Large intestine (tissue), 3 donors: ENCODE results near the gene ABI3BP. TPM values are rescaled to one million over a fixed set of nuclear protein-coding genes. Genes with fewer than 3 reads are reported as not detected.

Experiments used
- DNase-seq, 2 donors: peaks; one replicate each; pipeline versions ENCODE4 v3.0.0 to v3.0.0-alpha.2; 2013
- H3K27ac ChIP-seq: one replicate; pipeline ENCODE4 v1.5.1; 2013; ENCODE audit warnings: low read length
- H3K27me3 ChIP-seq: 2 replicates; pipeline ENCODE4 v1.6.1; 2013; ENCODE audit warnings: low read length; ENCODE audit not compliant: control insufficient read depth, insufficient read depth
- H3K36me3 ChIP-seq: 2 replicates; pipeline ENCODE4 v1.6.1; 2013; ENCODE audit warnings: low read length; ENCODE audit not compliant: control insufficient read depth, insufficient read depth
- H3K4me1 ChIP-seq: one replicate; pipeline ENCODE4 v1.6.1; 2013; ENCODE audit warnings: low read length; ENCODE audit not compliant: control insufficient read depth, insufficient read depth
- H3K4me3 ChIP-seq: one replicate; pipeline ENCODE4 v1.5.1; 2013; ENCODE audit warnings: low read length
- H3K9me3 ChIP-seq: one replicate; pipeline ENCODE4 v1.6.1; 2013; ENCODE audit warnings: mild to moderate bottlenecking, low read depth, low read length, moderate library complexity; ENCODE audit not compliant: control insufficient read depth
- WGBS: methylation state at CpG from one replicate; pipeline ENCODE4 v1.1.5; 2013; ENCODE audit warnings: low lambda C conversion rate; ENCODE audit not compliant: insufficient coverage; 5-methylcytosine and 5-hydroxymethylcytosine counted together
- polyA plus RNA-seq: library from polyadenylated mRNA; unstranded; fragments of 120-200 nt; gene quantifications from one replicate; pipeline ENCODE4 v1.2.1, GENCODE V29; 2013

The ABI3BP gene
- polyA plus RNA-seq, 1 donor, result 75.9 TPM

DNA sequence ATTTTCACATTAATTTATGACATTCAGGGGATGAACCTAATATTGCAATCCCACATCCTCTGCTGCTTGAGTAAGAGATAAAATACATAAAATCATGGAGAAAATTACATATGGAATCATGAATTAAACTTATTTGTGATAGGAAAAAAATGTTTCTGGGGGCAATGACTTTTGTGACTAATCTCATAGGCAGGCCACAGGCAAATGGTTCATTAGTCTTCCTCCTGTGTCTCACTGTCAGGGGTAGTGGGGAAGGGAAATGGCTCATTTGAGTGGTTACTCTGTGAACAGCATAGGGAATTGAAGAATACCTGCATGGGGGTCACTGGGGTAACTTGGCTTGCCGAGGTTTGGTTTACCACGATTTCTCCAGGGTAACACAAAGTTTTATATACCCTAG lies 211.9 kb downstream of the ABI3BP start:
- peaks cover 8% of the 10 kb centered on the region for H3K36me3 ChIP-seq
- no CpG with 5 or more reads among the region's 2 CpGs for WGBS
- H3K4me1 ChIP-seq, result no peaks in the 10 kb centered on the region
- DNase-seq, result no peak
- H3K27ac ChIP-seq, result no peak overlapping the region
- H3K4me3 ChIP-seq, result no peak overlapping the region
- peaks cover 4% of the 10 kb centered on the region for H3K9me3 ChIP-seq
- H3K27me3 ChIP-seq, result no peaks in the 10 kb centered on the region

DNA sequence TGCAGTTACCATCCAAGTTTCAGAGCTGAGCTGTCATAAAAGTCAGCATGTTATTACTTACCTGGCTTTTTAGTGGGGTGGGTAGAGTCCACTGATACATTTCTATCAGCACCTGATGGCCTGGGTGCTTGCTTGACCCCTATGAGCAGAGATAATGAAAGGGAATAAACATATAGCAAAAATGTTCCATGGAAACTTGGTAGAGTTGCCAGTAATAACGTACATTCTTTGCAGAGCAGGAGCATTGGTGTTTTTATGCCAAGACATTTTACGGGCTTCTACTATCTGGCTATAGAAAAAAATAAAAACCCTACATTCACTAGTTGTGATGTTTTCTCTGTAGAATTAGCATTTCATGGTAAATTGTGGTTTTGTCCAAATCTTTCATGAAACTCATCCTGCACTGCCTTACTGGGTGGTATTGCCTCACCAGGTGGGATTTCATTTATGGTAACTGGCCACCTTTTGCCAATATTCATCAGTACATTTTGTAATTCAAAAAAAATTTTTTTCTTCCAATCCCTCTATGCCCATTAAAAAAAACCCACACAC lies 213.1 kb downstream of the ABI3BP start:
- 100% methylated on average over 1 of the region's 2 CpGs for WGBS
- H3K4me1 ChIP-seq, result no peaks in the 10 kb centered on the region

DNA sequence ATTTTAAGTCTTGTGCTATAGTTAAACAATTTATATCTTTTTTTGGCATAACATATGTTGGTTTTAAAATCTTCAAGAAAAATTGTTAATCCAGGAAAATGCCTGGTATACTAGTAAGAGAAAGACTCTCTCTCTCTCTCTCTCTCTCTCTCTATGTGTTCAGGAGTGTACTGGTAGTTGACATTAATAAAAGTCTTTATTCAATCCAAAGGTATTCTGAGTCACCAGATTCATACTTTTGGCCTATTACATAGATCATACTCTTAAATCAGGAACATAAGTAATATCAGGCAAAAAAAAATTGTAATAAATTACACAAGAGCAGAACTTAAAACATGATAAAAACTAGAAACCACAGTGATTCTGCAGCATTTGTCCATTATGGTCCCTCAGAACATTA lies 213.7 kb downstream of the ABI3BP start:
- H3K4me1 ChIP-seq, result no peaks in the 10 kb centered on the region
- H3K4me3 ChIP-seq, result no peak overlapping the region
- peaks cover 8% of the 10 kb centered on the region for H3K36me3 ChIP-seq
- no peaks in the 10 kb centered on the region for H3K9me3 ChIP-seq
- no peak for DNase-seq
- H3K27ac ChIP-seq, result no peak overlapping the region
- no peaks in the 10 kb centered on the region for H3K27me3 ChIP-seq

More for the DNA sequence above, 213.1 kb downstream of the ABI3BP start:
- H3K9me3 ChIP-seq, result no peaks in the 10 kb centered on the region
- DNase-seq, result no peak
- H3K4me3 ChIP-seq, result no peak overlapping the region
- peaks cover 8% of the 10 kb centered on the region for H3K36me3 ChIP-seq
- no peak overlapping the region for H3K27ac ChIP-seq
- H3K27me3 ChIP-seq, result no peaks in the 10 kb centered on the region

DNA sequence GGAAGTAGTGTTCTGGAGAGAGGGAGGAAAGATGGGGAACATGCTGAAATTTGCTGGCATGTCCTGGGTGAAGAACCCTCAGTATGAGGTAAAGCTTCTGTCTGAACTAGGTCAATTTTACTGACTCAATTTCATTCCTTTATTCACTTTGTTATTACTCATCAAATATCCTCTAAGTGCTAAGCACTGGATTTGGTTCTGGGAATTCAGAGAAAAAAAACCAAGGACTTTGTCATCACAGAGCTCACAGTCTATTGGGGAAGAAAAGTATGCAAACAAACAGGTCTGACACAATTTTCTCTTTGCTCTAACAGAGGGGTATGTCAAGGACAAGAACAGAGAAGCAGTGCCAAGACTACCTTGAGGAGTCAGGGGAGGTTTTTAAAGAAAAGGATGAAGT lies 215.9 kb downstream of the ABI3BP start:
- H3K27me3 ChIP-seq, result no peaks in the 10 kb centered on the region
- H3K9me3 ChIP-seq, result no peaks in the 10 kb centered on the region
- no peak overlapping the region for H3K27ac ChIP-seq
- no peaks in the 10 kb centered on the region for H3K4me1 ChIP-seq
- no peak overlapping the region for H3K4me3 ChIP-seq
- DNase-seq, result no peak
- H3K36me3 ChIP-seq, result peaks cover 8% of the 10 kb centered on the region

DNA sequence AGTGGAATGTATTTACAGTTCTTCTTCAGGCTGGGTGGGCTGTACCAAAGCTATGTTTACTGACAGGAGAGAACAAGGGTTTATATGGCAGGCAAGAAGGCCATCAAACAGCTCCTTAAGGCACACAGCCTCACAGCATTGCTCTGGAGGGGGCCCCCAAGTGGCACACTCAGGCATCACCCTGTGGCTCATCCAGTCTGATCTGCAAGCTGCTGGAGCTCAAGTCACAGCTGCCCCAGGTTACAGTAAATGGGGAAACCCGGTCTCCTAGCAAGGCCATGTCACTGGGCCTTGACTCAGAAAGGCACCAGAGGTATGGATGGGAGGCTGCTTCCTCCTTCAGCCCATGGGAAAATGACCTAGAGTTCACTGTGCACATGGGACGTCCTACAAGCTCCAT lies 216.5 kb downstream of the ABI3BP start:
- DNase-seq, result no peak

DNA sequence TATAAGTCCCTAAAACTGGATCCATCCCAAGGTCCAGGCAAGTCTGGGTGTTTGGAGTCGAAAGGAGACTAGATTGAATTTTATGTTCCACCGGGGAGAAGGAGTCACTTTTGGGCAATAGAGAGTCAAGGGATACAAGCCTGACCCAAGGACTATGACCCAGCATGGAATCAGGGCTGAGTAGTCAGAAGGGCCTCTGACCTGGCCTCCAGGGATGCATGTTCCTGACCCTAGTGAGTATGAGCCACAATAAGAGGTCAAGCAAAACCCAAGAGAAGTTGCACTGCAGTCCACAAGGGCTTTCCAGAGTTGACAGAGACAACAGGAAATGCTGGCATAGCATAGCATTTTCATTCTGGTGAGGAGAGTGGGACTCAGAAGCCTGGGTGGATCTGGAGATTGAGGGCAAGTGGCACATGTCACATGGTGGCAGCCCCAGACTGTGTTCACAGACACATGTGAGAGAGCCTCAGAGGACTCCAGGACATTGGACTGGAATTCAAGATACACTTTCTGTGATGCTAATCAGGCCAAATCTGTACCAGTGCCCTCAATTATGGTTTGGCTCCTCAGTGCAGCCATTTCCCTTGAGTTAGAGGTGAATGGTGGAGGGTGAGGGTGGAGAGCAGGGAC lies 217.0 kb downstream of the ABI3BP start:
- no peaks in the 10 kb centered on the region for H3K4me1 ChIP-seq
- H3K4me3 ChIP-seq, result no peak overlapping the region
- H3K27me3 ChIP-seq, result no peaks in the 10 kb centered on the region
- H3K27ac ChIP-seq, result no peak overlapping the region
- no peaks in the 10 kb centered on the region for H3K9me3 ChIP-seq
- DNase-seq, result no peak
- WGBS, result no CpG with 5 or more reads among the region's 2 CpGs
- H3K36me3 ChIP-seq, result peaks cover 8% of the 10 kb centered on the region

More for the DNA sequence above, 216.5 kb downstream of the ABI3BP start:
- H3K4me1 ChIP-seq, result no peaks in the 10 kb centered on the region
- H3K9me3 ChIP-seq, result no peaks in the 10 kb centered on the region
- no peak overlapping the region for H3K4me3 ChIP-seq
- 100% methylated on average over 1 of the region's 2 CpGs for WGBS
- no peaks in the 10 kb centered on the region for H3K27me3 ChIP-seq
- no peak overlapping the region for H3K27ac ChIP-seq
- peaks cover 8% of the 10 kb centered on the region for H3K36me3 ChIP-seq

DNA sequence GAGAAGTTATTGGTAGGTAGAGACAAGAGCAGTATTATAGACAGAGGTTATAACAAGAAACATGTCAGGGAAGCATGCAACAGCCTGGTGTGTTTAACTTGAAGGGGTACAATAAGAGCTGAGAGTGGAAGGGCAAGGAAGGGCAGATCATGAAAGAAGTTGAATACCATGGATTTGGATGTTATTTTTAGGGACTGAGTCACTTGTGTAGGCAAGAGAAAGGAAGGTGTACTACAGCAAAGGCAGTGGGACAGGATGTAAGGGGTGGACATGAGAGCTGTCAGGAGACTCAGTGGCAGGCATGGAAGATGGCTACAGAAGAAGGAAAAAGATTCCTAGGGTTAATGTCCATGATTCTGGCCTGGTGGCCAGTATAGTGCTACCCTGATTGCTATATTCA lies 217.6 kb downstream of the ABI3BP start:
- H3K36me3 ChIP-seq, result peaks cover 8% of the 10 kb centered on the region

DNA sequence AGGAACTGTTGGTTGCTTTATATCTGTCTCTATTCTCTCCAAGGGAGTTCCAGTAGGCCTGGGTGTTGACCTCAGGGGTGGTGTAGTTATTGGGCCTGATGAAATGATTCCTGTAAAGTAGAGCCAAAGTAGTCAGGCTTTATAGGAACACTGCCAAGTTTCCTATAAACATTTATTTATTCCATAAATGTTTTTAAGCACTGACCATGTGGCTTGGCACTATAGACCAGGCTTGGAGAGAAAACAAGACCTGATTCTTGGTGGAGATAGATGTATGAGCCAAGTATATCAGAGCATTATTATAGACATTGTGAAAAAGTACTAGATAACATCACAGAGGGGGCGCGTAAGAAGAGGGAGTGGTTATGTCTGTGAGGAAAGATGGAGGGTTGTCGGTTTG lies 218.0 kb downstream of the ABI3BP start:
- Histone ChIP-seq H3K27ac (no peak overlapping the region), H3K4me3 (no peak overlapping the region), H3K36me3 (peaks cover 8% of the 10 kb centered on the region), H3K27me3 (no peaks in the 10 kb centered on the region), H3K9me3 (no peaks in the 10 kb centered on the region), H3K4me1 (no peaks in the 10 kb centered on the region)
- no peak for DNase-seq
- 96% methylated on average over 3 of the region's 3 CpGs for WGBS

More for the DNA sequence above, 217.6 kb downstream of the ABI3BP start:
- DNase-seq, result no peak
- Histone ChIP-seq H3K4me3 (no peak overlapping the region), H3K27ac (no peak overlapping the region), H3K27me3 (no peaks in the 10 kb centered on the region), H3K9me3 (no peaks in the 10 kb centered on the region), H3K4me1 (no peaks in the 10 kb centered on the region)

DNA sequence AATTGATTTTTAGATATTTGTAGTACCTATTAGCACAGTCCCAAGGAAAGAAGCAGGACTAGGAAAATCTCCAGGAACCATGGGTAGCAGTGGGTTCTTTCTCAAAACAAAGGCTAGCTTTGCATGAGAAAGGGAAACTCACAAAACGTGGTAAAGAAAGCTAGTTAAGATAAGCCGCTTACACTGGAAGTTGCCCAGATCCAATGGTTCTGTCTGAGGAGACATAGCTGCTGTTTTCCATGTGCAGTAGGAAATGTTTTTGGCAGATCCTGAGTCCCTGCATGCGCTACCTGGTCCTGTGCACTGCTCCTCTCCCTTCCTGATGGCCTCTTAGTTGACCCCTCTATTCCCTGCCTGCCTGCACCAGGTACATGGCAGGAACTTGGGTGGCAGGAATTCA lies 223.5 kb downstream of the ABI3BP start:
- Histone ChIP-seq H3K27ac (no peak overlapping the region), H3K27me3 (no peaks in the 10 kb centered on the region), H3K4me1 (no peaks in the 10 kb centered on the region), H3K9me3 (no peaks in the 10 kb centered on the region), H3K4me3 (no peak overlapping the region), H3K36me3 (peaks cover 3% of the 10 kb centered on the region)
- no peak for DNase-seq
- WGBS, result 40% methylated on average over 1 of the region's 3 CpGs

DNA sequence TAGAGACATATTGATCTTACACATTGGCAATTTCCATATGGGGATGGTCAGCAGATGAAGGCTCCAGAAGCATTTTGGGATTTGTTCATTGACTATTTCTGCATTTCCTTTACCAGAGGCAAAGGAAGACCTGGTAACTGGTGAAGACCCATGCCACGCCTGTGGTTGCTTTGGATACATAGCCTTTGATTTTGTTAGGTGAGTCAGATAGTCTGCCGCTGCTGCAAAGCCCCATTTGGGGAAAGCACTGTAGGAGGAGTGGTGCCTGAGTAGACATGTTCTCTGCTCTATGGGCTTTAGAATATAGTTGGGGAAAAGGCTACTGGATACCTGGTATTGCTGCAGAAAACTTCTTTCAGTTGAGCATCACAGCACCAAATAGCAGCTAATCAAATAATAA lies 227.2 kb downstream of the ABI3BP start:
- Histone ChIP-seq H3K36me3 (peaks cover 3% of the 10 kb centered on the region), H3K4me3 (no peak overlapping the region), H3K4me1 (no peaks in the 10 kb centered on the region), H3K9me3 (no peaks in the 10 kb centered on the region), H3K27ac (no peak overlapping the region), H3K27me3 (no peaks in the 10 kb centered on the region)
- DNase-seq, result no peak
- no CpG with 5 or more reads among the region's 2 CpGs for WGBS

DNA sequence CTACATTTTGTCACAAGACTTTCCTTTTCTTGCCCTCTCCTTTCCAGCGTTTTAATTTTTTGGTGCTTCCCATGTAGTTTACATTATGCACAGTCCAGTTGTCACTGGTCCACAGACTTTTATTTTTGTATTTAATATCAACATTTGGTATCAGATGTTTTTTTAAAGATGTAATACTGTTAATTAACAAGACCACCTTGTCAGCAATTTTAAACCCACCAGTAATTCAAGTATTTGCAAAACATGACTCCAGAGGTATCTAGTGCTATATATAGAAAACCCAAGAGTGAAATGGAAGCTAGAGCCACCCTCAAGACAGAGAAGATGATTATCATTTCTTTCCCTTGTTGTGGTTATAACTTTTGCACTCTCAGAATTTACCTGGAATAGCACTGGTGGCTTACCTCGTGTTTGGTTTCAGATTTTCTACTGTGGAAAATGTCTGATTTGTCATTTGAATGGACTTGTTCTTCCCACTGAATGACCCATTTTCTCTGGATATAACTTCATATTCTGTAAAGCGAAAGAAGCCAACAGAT lies 227.7 kb downstream of the ABI3BP start:
- H3K36me3 ChIP-seq, result peaks cover 3% of the 10 kb centered on the region
- no peaks in the 10 kb centered on the region for H3K4me1 ChIP-seq
- no peak for DNase-seq
- H3K9me3 ChIP-seq, result no peaks in the 10 kb centered on the region
- H3K27me3 ChIP-seq, result no peaks in the 10 kb centered on the region
- 100% methylated on average over 1 of the region's 3 CpGs for WGBS
- no peak overlapping the region for H3K4me3 ChIP-seq
- H3K27ac ChIP-seq, result no peak overlapping the region
